GM23338 (cell line): Measurements from ENCODE around the gene NINJ1. TPM values are rescaled to one million over a fixed set of nuclear protein-coding genes. Genes with fewer than 3 reads are reported as not detected.

Experiments
- ATAC-seq: fragments of 200-7000 bp; cut with Tn5 transposase; 3 replicates; pipeline ENCODE4 v1.9.1; 2020
- DNase-seq: peaks from one replicate; pipeline ENCODE4 v3.0.0-alpha.2; 2015; ENCODE audit warnings: low spot score
- H2AFZ ChIP-seq: fragments of 200-600 bp; sonication (generic); 2 replicates; pipeline ENCODE4 v1.8.0; 2016; ENCODE audit warnings: antibody characterized with exemption, mild to moderate bottlenecking, moderate library complexity
- H3F3A ChIP-seq: fragments of 200-600 bp; sonication (generic); replicated peaks from 2 replicates; pipeline ENCODE4 v1.8.0; 2017; ENCODE audit warnings: antibody characterized with exemption, mixed run types, low read depth
- H3K27ac ChIP-seq: fragments of 200-600 bp; sonication (generic); 2 replicates; pipeline ENCODE4 v1.6.1; 2016; ENCODE audit warnings: low read depth
- H3K27me3 ChIP-seq: fragments of 200-600 bp; sonication (generic); 2 replicates; pipeline ENCODE4 v1.8.0; 2016; ENCODE audit warnings: mild to moderate bottlenecking, mixed run types, moderate library complexity; ENCODE audit not compliant: insufficient read depth
- H3K36me3 ChIP-seq: fragments of 200-600 bp; sonication (generic); 2 replicates; pipeline ENCODE4 v1.8.0; 2016; ENCODE audit warnings: mild to moderate bottlenecking; ENCODE audit not compliant: insufficient read depth
- H3K4me1 ChIP-seq: fragments of 200-600 bp; sonication (generic); 2 replicates; pipeline ENCODE4 v1.8.0; 2016; ENCODE audit warnings: mild to moderate bottlenecking, moderate library complexity; ENCODE audit not compliant: insufficient read depth
- H3K4me2 ChIP-seq: fragments of 200-600 bp; sonication (generic); 2 replicates; pipeline ENCODE4 v1.7.1; 2017; ENCODE audit warnings: mixed run types
- H3K4me3 ChIP-seq: fragments of 200-600 bp; sonication (generic); 2 replicates; pipeline ENCODE4 v1.6.1; 2016; ENCODE audit warnings: mixed run types
- H3K79me2 ChIP-seq: fragments of 200-600 bp; sonication (generic); replicated peaks from 2 replicates; pipeline ENCODE4 v1.8.0; 2017; ENCODE audit warnings: mild to moderate bottlenecking; ENCODE audit not compliant: insufficient read depth
- H3K9me2 ChIP-seq: fragments of 200-600 bp; sonication (generic); 2 replicates; pipeline ENCODE4 v1.8.0; 2017; ENCODE audit not compliant: insufficient read depth
- H4K20me1 ChIP-seq: fragments of 200-600 bp; sonication (generic); replicated peaks from 2 replicates; pipeline ENCODE4 v1.8.0; 2017; ENCODE audit warnings: mild to moderate bottlenecking; ENCODE audit not compliant: insufficient read depth
- H3K27ac Mint-ChIP-seq: 2 replicates; pipeline ENCODE4 v1.8.0; 2020; ENCODE audit warnings: inconsistent platforms, mild to moderate bottlenecking, moderate library complexity, mixed read lengths
- H3K27me3 Mint-ChIP-seq: 3 replicates; pipeline ENCODE4 v1.8.0; 2022; ENCODE audit warnings: low read depth, mild to moderate bottlenecking, moderate library complexity, mixed read lengths, inconsistent platforms; ENCODE audit not compliant: insufficient read depth, poor library complexity
- H3K36me3 Mint-ChIP-seq: 3 replicates; pipeline ENCODE4 v1.8.0; 2021; ENCODE audit warnings: low read depth, mild to moderate bottlenecking, inconsistent platforms, moderate library complexity, mixed read lengths
- H3K4me1 Mint-ChIP-seq: 3 replicates; pipeline ENCODE4 v1.8.0; 2020; ENCODE audit warnings: mild to moderate bottlenecking, inconsistent platforms, mixed read lengths
- H3K4me3 Mint-ChIP-seq: 3 replicates; pipeline ENCODE4 v1.8.0; 2021; ENCODE audit warnings: moderate library complexity, mild to moderate bottlenecking, inconsistent platforms, mixed read lengths
- H3K9me3 Mint-ChIP-seq: 3 replicates; pipeline ENCODE4 v1.8.0; 2020; ENCODE audit warnings: moderate library complexity, mild to moderate bottlenecking, inconsistent platforms, mixed read lengths
- CREB1 ChIP-seq: fragments of 250-450 bp; sonication (Bioruptor Pico); IDR thresholded peaks from 2 replicates; pipeline ENCODE4 v1.5.0; 2020; ENCODE audit warnings: low read depth, mild to moderate bottlenecking, moderate library complexity
- CTCF ChIP-seq, 2 experiments: fragments of 200-600 bp in 1 of 2; sonication (generic) in 1 of 2; conservative IDR thresholded peaks; 2 replicates each; pipeline versions ENCODE4 v1.5.1 to v1.6.1; 2016 to 2017; ENCODE audit warnings: antibody characterized with exemption in 2 of 2, low read depth in 2 of 2, mild to moderate bottlenecking in 2 of 2, moderate library complexity in 1 of 2
- ETS1 ChIP-seq: IDR thresholded peaks from 2 replicates; pipeline ENCODE4 v1.6.1; 2016; ENCODE audit warnings: antibody characterized with exemption
- EZH2 ChIP-seq: fragments of 200-600 bp; sonication (generic); IDR thresholded peaks from one replicate; pipeline ENCODE4 v1.8.0; 2017; ENCODE audit warnings: antibody characterized with exemption, mild to moderate bottlenecking, low read depth; ENCODE audit not compliant: unreplicated experiment
- NANOG ChIP-seq: IDR thresholded peaks from 2 replicates; pipeline ENCODE4 v1.6.1; 2016; ENCODE audit warnings: antibody characterized with exemption, borderline replicate concordance
- POLR2AphosphoS5 ChIP-seq: IDR thresholded peaks from 2 replicates; pipeline ENCODE4 v1.6.1; 2016; ENCODE audit warnings: antibody characterized with exemption, low read depth
- REST ChIP-seq: IDR thresholded peaks from one replicate; pipeline ENCODE4 v1.6.1; 2018; ENCODE audit warnings: antibody characterized with exemption; ENCODE audit not compliant: unreplicated experiment
- STAT1 ChIP-seq: IDR thresholded peaks from one replicate; pipeline ENCODE4 v1.6.1; 2016; ENCODE audit warnings: antibody characterized with exemption; ENCODE audit not compliant: unreplicated experiment
- ZNF114 ChIP-seq: fragments of 250-450 bp; sonication (Bioruptor Pico); IDR thresholded peaks from 2 replicates; pipeline ENCODE4 v1.5.0; 2020; ENCODE audit warnings: mild to moderate bottlenecking, moderate library complexity
- ZNF331 ChIP-seq: fragments of 250-450 bp; sonication (Bioruptor Pico); IDR thresholded peaks from 2 replicates; pipeline ENCODE4 v1.5.0; 2020; ENCODE audit warnings: low read depth, mild to moderate bottlenecking, moderate library complexity
- polyA plus RNA-seq: library from polyadenylated mRNA; unstranded; fragments of >200 nt; fragmentation: Nextera tagmentation; extraction: Ambion mirVana; gene quantifications from 2 replicates; pipeline ENCODE4 v1.2.1, GENCODE V29; 2016
- total RNA-seq: library from RNA; depleted of rRNA; stranded (reverse); fragments of >200 nt; shearing (Covaris generic); gene quantifications from 2 replicates; pipeline ENCODE4 v1.2.3, GENCODE V29; 2014

The NINJ1 gene
- total and polyA plus RNA-seq, 2 experiments from 2014 or later = 36.3 to 39.7 TPM

- Histone ChIP-seq H3K27ac (no peak overlapping the region), H3K79me2 (no peaks in the 10 kb centered on the region), H4K20me1 (no peaks in the 10 kb centered on the region), H3F3A (no peaks in the 10 kb centered on the region), H3K4me1 (no peaks in the 10 kb centered on the region), H3K27me3 (no peaks in the 10 kb centered on the region), H3K4me2 (no peak overlapping the region), H3K4me3 (no peak overlapping the region), H3K36me3 (no peaks in the 10 kb centered on the region), H3K9me2 (no peaks in the 10 kb centered on the region), H2AFZ (no peak overlapping the region)
- Mint-ChIP-seq H3K9me3 (peaks cover 10% of the 10 kb centered on the region; the same call in 2 of the 3 replicates), H3K27me3 (peaks cover 4% of the 10 kb centered on the region), H3K27ac (no peak overlapping the region), H3K4me3 (no peak overlapping the region), H3K36me3 (peaks cover 10% of the 10 kb centered on the region), H3K4me1 (peaks cover 6% of the 10 kb centered on the region; the same call in 1 of the 3 replicates)
- TF ChIP-seq STAT1 (no peak), REST (no peak), CTCF (conservative IDR thresholded peaks at IDR 0.05; ENCODE audit: low read depth in 2 of 2) (no peak), POLR2AphosphoS5 (no peak), ZNF114 (CRISPR knock-in tag) (no peak), CREB1 (no peak), ZNF331 (CRISPR knock-in tag) (no peak), ETS1 (no peak), NANOG (no peak)
- DNase-seq (no peak), ATAC-seq (no peak)
Measured at GRCh38 chr9:93085676-93086075, 48.4 kb downstream of the NINJ1 start.

- no peaks in the 10 kb centered on the region for H4K20me1 ChIP-seq
- ATAC-seq (no peak), DNase-seq (no peak)
- H3K4me1 Mint-ChIP-seq = peaks cover 4% of the 10 kb centered on the region; the same call in 1 of the 3 replicates
- no peak overlapping the region for H2AFZ ChIP-seq
- H3K79me2 ChIP-seq = no peaks in the 10 kb centered on the region
- H3K9me2 ChIP-seq = no peaks in the 10 kb centered on the region
- no peak overlapping the region for H3K4me3 Mint-ChIP-seq
- H3K4me2 ChIP-seq = no peak overlapping the region
- H3K36me3 Mint-ChIP-seq = peaks cover 10% of the 10 kb centered on the region
- no peak overlapping the region for H3K27ac Mint-ChIP-seq
- peaks cover 4% of the 10 kb centered on the region for H3K27me3 Mint-ChIP-seq
- no peaks in the 10 kb centered on the region for H3K36me3 ChIP-seq
- no peaks in the 10 kb centered on the region for H3K27me3 ChIP-seq
- H3K4me3 ChIP-seq = no peak overlapping the region
- H3K4me1 ChIP-seq = no peaks in the 10 kb centered on the region
- H3F3A ChIP-seq = no peaks in the 10 kb centered on the region
- no peak overlapping the region for H3K27ac ChIP-seq
- H3K9me3 Mint-ChIP-seq = peaks cover 10% of the 10 kb centered on the region; the same call in 2 of the 3 replicates
- TF ChIP-seq POLR2AphosphoS5 (no peak), ZNF331 (CRISPR knock-in tag) (no peak), REST (no peak), STAT1 (no peak), EZH2 (no peak), CTCF (conservative IDR thresholded peaks at IDR 0.05; ENCODE audit: low read depth in 2 of 2) (no peak)
Measured at GRCh38 chr9:93084471-93084881, 49.6 kb downstream of the NINJ1 start.
